Fibroblast of lung (primary cell): ENCODE data around the gene ADARB1. TPM values are rescaled to one million over a fixed set of nuclear protein-coding genes. Genes with fewer than 3 reads are reported as not detected.

Experiments used
- DNase-seq, 2 donors: peaks; one replicate each; pipeline versions ENCODE4 v3.0.0 to v3.0.0-alpha.2; 2010; ENCODE audit warnings: low read depth in 2 of 2
- H2AFZ ChIP-seq: 2 replicates; pipeline ENCODE4 v1.5.1; 2012; ENCODE audit warnings: low read length, control low read depth, inconsistent platforms
- H3K27ac ChIP-seq: 2 replicates; pipeline ENCODE4 v1.5.1; 2011; ENCODE audit warnings: low read length, control low read depth; ENCODE audit not compliant: insufficient read depth
- H3K27me3 ChIP-seq: 2 replicates; pipeline ENCODE4 v1.5.1; 2011; ENCODE audit warnings: mild to moderate bottlenecking, low read length; ENCODE audit not compliant: control insufficient read depth, insufficient read depth
- H3K36me3 ChIP-seq: 2 replicates; pipeline ENCODE4 v1.5.1; 2011; ENCODE audit warnings: low read length; ENCODE audit not compliant: control insufficient read depth, insufficient read depth
- H3K4me1 ChIP-seq: 2 replicates; pipeline ENCODE4 v1.5.1; 2011; ENCODE audit warnings: low read length; ENCODE audit not compliant: control insufficient read depth, insufficient read depth; ENCODE audit errors: extremely low read depth
- H3K4me2 ChIP-seq: 2 replicates; pipeline ENCODE4 v1.5.1; 2011; ENCODE audit warnings: low read length, control low read depth; ENCODE audit not compliant: insufficient read depth; ENCODE audit errors: extremely low read depth
- H3K4me3 ChIP-seq, 4 experiments: fragments of 200-600 bp in 1 of 4; sonication (generic) in 1 of 4; replicated peaks in 1 of 4; 2 replicates each; pipeline ENCODE4 v1.5.1; 2011 to 2016; ENCODE audit warnings: low read length in 4 of 4, low read depth in 3 of 4, mild to moderate bottlenecking in 3 of 4, control low read depth in 2 of 4, inconsistent platforms in 1 of 4, mixed read lengths in 1 of 4; ENCODE audit not compliant: insufficient read depth in 1 of 4; ENCODE audit errors: control extremely low read depth in 1 of 4
- H3K79me2 ChIP-seq: 2 replicates; pipeline ENCODE4 v1.5.1; 2012; ENCODE audit warnings: mild to moderate bottlenecking, low read length, inconsistent platforms; ENCODE audit not compliant: control insufficient read depth, insufficient read depth
- H3K9ac ChIP-seq: 2 replicates; pipeline ENCODE4 v1.5.1; 2011; ENCODE audit warnings: mild to moderate bottlenecking, low read length, control low read depth; ENCODE audit not compliant: insufficient read depth
- H3K9me3 ChIP-seq: 2 replicates; pipeline ENCODE4 v1.5.1; 2012; ENCODE audit warnings: low read depth, low read length; ENCODE audit not compliant: control insufficient read depth, insufficient read depth
- H4K20me1 ChIP-seq: 2 replicates; pipeline ENCODE4 v1.5.1; 2011; ENCODE audit warnings: low read length; ENCODE audit not compliant: control insufficient read depth, insufficient read depth; ENCODE audit errors: extremely low read depth
- CTCF ChIP-seq, 2 donors: IDR thresholded peaks in 1 of 2; conservative IDR thresholded peaks in 1 of 2; 1 replicate in 1 of 2; 2 replicates in 1 of 2; pipeline ENCODE4 v1.5.1; 2011 to 2012; ENCODE audit warnings: low read length in 2 of 2, control low read depth in 1 of 2, inconsistent platforms in 1 of 2, low read depth in 1 of 2, mild to moderate bottlenecking in 1 of 2
- EZH2 ChIP-seq: IDR thresholded peaks from 2 replicates; pipeline ENCODE4 v1.5.1; 2012; ENCODE audit warnings: low read length, control low read depth, mild to moderate bottlenecking; ENCODE audit errors: missing control alignments
- polyA plus RNA-seq, 2 donors: library from polyadenylated mRNA; depleted of rRNA in 1 of 2; stranded (reverse) in 1 of 2; unstranded in 1 of 2; fragments of >200 nt; gene quantifications; 2 replicates each; pipeline ENCODE4 v1.2.1, GENCODE V29; 2011 to 2012; ENCODE audit warnings: missing spikeins in 1 of 2
- total RNA-seq: library from RNA; depleted of rRNA; stranded (reverse); fragments of >200 nt; gene quantifications from 2 replicates; pipeline ENCODE4 v1.2.1, GENCODE V29; 2014

Gene ADARB1
- total and polyA plus RNA-seq, 2 donors (not counting 1 experiment from before 2014, with no cell fraction given), result 20.2 to 25.3 TPM

DNA sequence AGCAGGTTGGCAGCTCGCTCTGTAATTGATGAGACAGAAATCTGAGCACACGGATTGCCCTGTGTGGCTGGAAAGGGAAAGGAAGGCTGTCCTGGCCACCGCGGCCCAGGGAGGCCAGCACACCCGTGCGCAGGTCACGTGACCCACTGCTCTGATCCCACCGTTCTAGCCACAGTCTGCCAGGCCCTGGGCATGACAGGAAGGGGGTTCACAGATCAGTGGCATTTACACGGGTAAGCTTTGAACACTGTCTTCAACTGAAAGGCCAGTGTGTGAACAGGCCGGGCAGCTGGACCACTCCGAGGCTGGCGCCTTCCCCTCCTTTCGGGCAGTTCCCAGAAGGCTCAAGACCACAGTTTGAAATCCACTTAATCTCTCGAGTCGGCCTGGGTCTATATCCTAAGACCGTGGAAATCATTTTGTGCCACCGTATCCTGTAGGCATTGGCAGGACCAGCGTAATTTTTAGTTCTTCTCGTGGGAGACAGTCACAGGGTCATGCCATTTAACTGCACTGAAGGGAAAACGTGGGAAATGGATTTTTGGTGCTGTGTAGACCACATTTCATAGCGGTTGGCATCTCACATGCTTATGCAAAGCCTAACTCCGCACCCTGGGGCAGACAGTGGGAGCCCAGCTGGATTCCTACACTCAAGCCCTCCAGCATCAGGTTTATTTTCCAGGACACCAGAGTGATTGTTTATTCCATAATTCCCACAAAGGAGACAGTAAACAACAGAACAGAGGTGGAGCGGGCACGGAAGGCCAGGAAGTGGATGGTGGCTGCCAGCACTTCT, 3.1 kb upstream of the ADARB1 start:
- no peak for DNase-seq
- Histone ChIP-seq H3K4me2 (no peak overlapping the region), H3K9me3 (no peaks in the 10 kb centered on the region), H3K4me1 (no peaks in the 10 kb centered on the region), H3K79me2 (no peaks in the 10 kb centered on the region), H3K9ac (no peak overlapping the region), H3K27ac (no peak overlapping the region), H4K20me1 (no peaks in the 10 kb centered on the region), H3K4me3 (no peak overlapping the region), H2AFZ (no peak overlapping the region), H3K27me3 (no peaks in the 10 kb centered on the region), H3K36me3 (no peaks in the 10 kb centered on the region)
- TF ChIP-seq EZH2, result no peak
- no peak for TF ChIP-seq CTCF (conservative IDR thresholded peaks at IDR 0.05 in 1 of 2, IDR thresholded peaks at IDR 0.05 in 1 of 2; ENCODE audit: low read depth in 1 of 2, low read length in 2 of 2)

DNA sequence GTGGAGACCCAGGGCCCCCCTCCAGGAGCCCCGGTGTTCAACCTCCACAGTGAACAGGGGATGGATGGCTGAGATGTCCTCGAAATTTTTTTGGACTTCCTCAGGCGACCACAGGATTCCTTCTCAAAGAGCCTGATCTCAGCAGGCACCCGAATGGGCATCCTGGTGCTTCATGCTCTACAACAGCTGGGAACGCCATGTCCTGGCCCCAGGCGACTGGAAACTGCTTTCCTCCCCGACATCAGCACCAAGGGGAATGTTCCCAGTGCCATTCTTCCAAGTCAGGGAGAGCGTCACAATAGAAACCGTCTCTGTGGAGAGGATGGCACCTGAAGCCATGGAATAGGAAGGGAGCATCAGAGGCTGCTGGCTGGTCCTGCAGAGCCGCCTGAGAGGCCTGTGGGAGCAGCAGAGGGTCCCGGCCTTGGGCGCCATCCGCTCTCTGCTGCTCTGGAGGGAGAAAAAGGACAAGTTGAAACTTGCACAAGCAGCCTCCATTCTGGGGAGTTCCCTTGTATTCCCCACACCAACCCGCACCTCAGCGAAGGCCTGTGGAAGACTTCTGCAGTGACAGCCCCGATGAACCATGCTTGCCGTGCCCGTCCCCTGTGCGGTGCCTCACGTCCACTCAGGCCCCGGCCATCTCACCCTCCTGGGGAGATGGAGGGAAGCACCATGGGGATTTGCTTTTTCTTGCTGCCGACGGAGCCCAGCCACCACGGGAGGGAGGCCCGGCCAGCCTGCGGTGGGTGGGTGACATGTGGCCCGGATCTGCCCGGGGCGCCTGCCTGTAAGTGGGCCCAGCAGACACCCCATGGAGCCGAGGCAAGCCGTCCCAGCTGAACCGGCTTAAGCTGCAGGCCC, 2.3 kb upstream of the ADARB1 start:
- H2AFZ ChIP-seq, result no peak overlapping the region
- H3K27ac ChIP-seq, result no peak overlapping the region
- TF ChIP-seq EZH2 (no peak), CTCF (conservative IDR thresholded peaks at IDR 0.05 in 1 of 2, IDR thresholded peaks at IDR 0.05 in 1 of 2; ENCODE audit: low read depth in 1 of 2, low read length in 2 of 2) (no peak)

DNA sequence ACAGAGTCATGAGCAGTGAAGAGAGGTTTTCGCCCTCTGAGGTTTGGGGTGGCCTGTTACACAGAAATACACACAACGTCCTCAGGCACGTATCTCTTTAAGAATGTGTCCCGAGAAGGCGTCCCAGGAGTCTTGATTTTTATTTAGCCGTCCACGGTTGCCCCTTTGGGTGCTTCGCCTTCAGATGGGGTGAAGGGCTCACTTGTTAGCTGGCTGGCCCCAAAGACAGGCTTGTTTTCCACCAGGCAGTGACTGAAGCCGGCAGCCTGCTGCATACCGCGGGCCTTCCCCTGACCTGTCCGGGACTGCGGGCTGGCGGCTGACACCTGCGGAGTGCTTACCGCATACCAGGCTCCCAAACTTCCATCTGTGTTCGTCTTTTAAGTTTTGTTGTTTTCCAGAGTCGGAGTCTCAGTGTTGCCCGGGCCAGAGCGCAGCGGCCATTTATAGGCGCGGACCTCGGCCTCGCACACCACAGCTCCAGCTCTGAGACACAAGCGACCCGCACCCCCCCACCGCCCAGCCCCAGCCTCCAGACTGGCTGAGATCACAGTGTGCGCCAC, 1.6 kb upstream of the ADARB1 start:
- no peak overlapping the region for H3K9ac ChIP-seq
- no peaks in the 10 kb centered on the region for H3K36me3 ChIP-seq
- H3K27ac ChIP-seq, result no peak overlapping the region
- no peak for DNase-seq
- no peaks in the 10 kb centered on the region for H3K9me3 ChIP-seq
- TF ChIP-seq CTCF (conservative IDR thresholded peaks at IDR 0.05 in 1 of 2, IDR thresholded peaks at IDR 0.05 in 1 of 2; ENCODE audit: low read depth in 1 of 2, low read length in 2 of 2), result no peak
- no peak overlapping the region for H2AFZ ChIP-seq
- no peak overlapping the region for H3K4me3 ChIP-seq
- H3K4me2 ChIP-seq, result no peak overlapping the region
- H3K27me3 ChIP-seq, result no peaks in the 10 kb centered on the region
- H4K20me1 ChIP-seq, result no peaks in the 10 kb centered on the region
- H3K4me1 ChIP-seq, result no peaks in the 10 kb centered on the region
- no peaks in the 10 kb centered on the region for H3K79me2 ChIP-seq

More for the DNA sequence above, 2.3 kb upstream of the ADARB1 start:
- Histone ChIP-seq H3K79me2 (no peaks in the 10 kb centered on the region), H3K4me2 (no peak overlapping the region), H3K9me3 (no peaks in the 10 kb centered on the region), H3K4me1 (no peaks in the 10 kb centered on the region), H3K4me3 (no peak overlapping the region), H3K9ac (no peak overlapping the region), H4K20me1 (no peaks in the 10 kb centered on the region), H3K36me3 (no peaks in the 10 kb centered on the region), H3K27me3 (no peaks in the 10 kb centered on the region)
- DNase-seq, result no peak
